ENCODE results near the gene IL22.
A peak's percentile ranks its signal among the peaks of the same experiment; 100 is the strongest.

IL22 gene

GRCh38 chr12:68252077-68252476, 1.3 kb downstream of the IL22 start:
- ChIA-PET POLR2A (no interaction called here), CTCF (no interaction called here)
- TF ChIP-seq FOXA1 (IDR thresholded peaks at IDR 0.05): no peak
- TF ChIP-seq BHLHE40 (IDR thresholded peaks at IDR 0.05; ENCODE audit: borderline replicate concordance): no peak
- no peak for TF ChIP-seq FOXK2 (IDR thresholded peaks at IDR 0.05)
- no peak for TF ChIP-seq FOXM1 (IDR thresholded peaks at IDR 0.05; ENCODE audit: borderline replicate concordance)
- TF ChIP-seq CTBP1 (IDR thresholded peaks at IDR 0.05; ENCODE audit: borderline replicate concordance): no peak
- no peak for TF ChIP-seq ELF4 (IDR thresholded peaks at IDR 0.05)
- TF ChIP-seq NFRKB (IDR thresholded peaks at IDR 0.05): no peak
- TF ChIP-seq LEF1 (IDR thresholded peaks at IDR 0.05; ENCODE audit: borderline replicate concordance): no peak
- TF ChIP-seq ARNT (IDR thresholded peaks at IDR 0.05): no peak
- no peak for TF ChIP-seq PKNOX1 (IDR thresholded peaks at IDR 0.05)
- DNase-seq (ENCODE audit: extremely low spot score): no peak

- TF ChIP-seq LEF1 (IDR thresholded peaks at IDR 0.05; ENCODE audit: borderline replicate concordance) (no peak), FOXA1 (IDR thresholded peaks at IDR 0.05) (no peak), PKNOX1 (IDR thresholded peaks at IDR 0.05) (no peak), BHLHE40 (IDR thresholded peaks at IDR 0.05; ENCODE audit: borderline replicate concordance) (no peak), L3MBTL2 (conservative IDR thresholded peaks at IDR 0.05) (no peak), SUZ12 (IDR thresholded peaks at IDR 0.05) (no peak), TARDBP (IDR thresholded peaks at IDR 0.05) (no peak), ARNT (IDR thresholded peaks at IDR 0.05) (no peak), CTBP1 (IDR thresholded peaks at IDR 0.05; ENCODE audit: borderline replicate concordance) (no peak), FOXK2 (IDR thresholded peaks at IDR 0.05) (no peak), NFRKB (IDR thresholded peaks at IDR 0.05) (no peak), ELF4 (IDR thresholded peaks at IDR 0.05) (no peak), ZNF384 (IDR thresholded peaks at IDR 0.05) (no peak), FOXM1 (IDR thresholded peaks at IDR 0.05; ENCODE audit: borderline replicate concordance) (no peak), HDGF (IDR thresholded peaks at IDR 0.05; ENCODE audit: borderline replicate concordance) (no peak), SP1 (IDR thresholded peaks at IDR 0.05) (no peak)
- ChIA-PET POLR2A (no interaction called here), CTCF (no interaction called here)
- no peak for DNase-seq (ENCODE audit: extremely low spot score)
These were observed 3.0 kb downstream of the IL22 start for GRCh38 chr12:68250454-68250853.

- ChIA-PET CTCF (interaction anchor here (0.5 kb wide), 1 partner anchor 291 kb away, joined by 3 read pairs; no protein-coding TSS in a partner anchor), POLR2A (no interaction called here)
- TF ChIP-seq FOXM1 (IDR thresholded peaks at IDR 0.05; ENCODE audit: borderline replicate concordance) (no peak), LEF1 (IDR thresholded peaks at IDR 0.05; ENCODE audit: borderline replicate concordance) (no peak), HDGF (IDR thresholded peaks at IDR 0.05; ENCODE audit: borderline replicate concordance) (no peak), FOXK2 (IDR thresholded peaks at IDR 0.05) (no peak), PKNOX1 (IDR thresholded peaks at IDR 0.05) (no peak), FOXA1 (IDR thresholded peaks at IDR 0.05) (no peak), BHLHE40 (IDR thresholded peaks at IDR 0.05; ENCODE audit: borderline replicate concordance) (no peak), SP1 (IDR thresholded peaks at IDR 0.05) (no peak), SUZ12 (IDR thresholded peaks at IDR 0.05) (no peak), ZNF384 (IDR thresholded peaks at IDR 0.05) (no peak), NFRKB (IDR thresholded peaks at IDR 0.05) (no peak), TARDBP (IDR thresholded peaks at IDR 0.05) (no peak), ARNT (IDR thresholded peaks at IDR 0.05) (no peak)
- no peak for DNase-seq (ENCODE audit: extremely low spot score)
These were observed 5.6 kb downstream of the IL22 start for GRCh38 chr12:68247785-68248184.

GRCh38 chr12:68246350-68246749, 7.1 kb downstream of the IL22 start:
- TF ChIP-seq SUZ12 (IDR thresholded peaks at IDR 0.05) (no peak), HDGF (IDR thresholded peaks at IDR 0.05; ENCODE audit: borderline replicate concordance) (no peak), CTBP1 (IDR thresholded peaks at IDR 0.05; ENCODE audit: borderline replicate concordance) (no peak), FOXA1 (IDR thresholded peaks at IDR 0.05) (no peak), ELF4 (IDR thresholded peaks at IDR 0.05) (no peak), PKNOX1 (IDR thresholded peaks at IDR 0.05) (no peak), TARDBP (IDR thresholded peaks at IDR 0.05) (no peak), LEF1 (IDR thresholded peaks at IDR 0.05; ENCODE audit: borderline replicate concordance) (no peak), L3MBTL2 (conservative IDR thresholded peaks at IDR 0.05) (no peak), FOXM1 (IDR thresholded peaks at IDR 0.05; ENCODE audit: borderline replicate concordance) (no peak), SP1 (IDR thresholded peaks at IDR 0.05) (no peak), NFRKB (IDR thresholded peaks at IDR 0.05) (no peak), FOXK2 (IDR thresholded peaks at IDR 0.05) (no peak), ZNF384 (IDR thresholded peaks at IDR 0.05) (no peak), BHLHE40 (IDR thresholded peaks at IDR 0.05; ENCODE audit: borderline replicate concordance) (no peak), ARNT (IDR thresholded peaks at IDR 0.05) (no peak)
- no peak for DNase-seq (ENCODE audit: extremely low spot score)
- POLR2A ChIA-PET: no interaction called here
- CTCF ChIA-PET: no interaction called here

GRCh38 chr12:68245180-68246021, 8.0 kb downstream of the IL22 start:
- ChIA-PET CTCF (interaction anchor here (0.6 to 0.7 kb wide), 3 partner anchors 205 to 1254 kb away, joined by 3 to 6 read pairs (median 4); no protein-coding TSS in a partner anchor), POLR2A (interaction anchor here (0.6 to 1.3 kb wide), 3 partner anchors 32 to 48 kb away, joined by 3 to 4 read pairs (median 3); no protein-coding TSS in a partner anchor)
- DNase-seq (ENCODE audit: extremely low spot score): peak; percentile 24
- TF ChIP-seq NFRKB (IDR thresholded peaks at IDR 0.05) (peak; percentile 42; the same call in 1 of the 2 replicates), PKNOX1 (IDR thresholded peaks at IDR 0.05) (peak; percentile 84), ZNF384 (IDR thresholded peaks at IDR 0.05) (no peak), ELF4 (IDR thresholded peaks at IDR 0.05) (no peak)

All from HEK293T (cell line).